ENCODE data around the gene SDHA.
"Not testable (repeated sequence)": the region's sequence is repeated elsewhere in the genome, so short reads cannot be mapped to it uniquely, and the experiment has no call there.

SDHA gene

GRCh38 chr5:263275-263974, 45.3 kb downstream of the SDHA start:
- not testable (repeated sequence) for FAIRE-seq

GRCh38 chr5:264338-264737, 46.2 kb downstream of the SDHA start:
- FAIRE-seq: no peak

GRCh38 chr5:266311-267026, 48.3 kb downstream of the SDHA start:
- not testable (repeated sequence) for FAIRE-seq

GRCh38 chr5:267716-268115, 49.6 kb downstream of the SDHA start:
- no peak for FAIRE-seq

- FAIRE-seq: no peak
These were observed 52.2 kb downstream of the SDHA start for GRCh38 chr5:270340-270739.

GRCh38 chr5:271828-272167, 53.7 kb downstream of the SDHA start:
- not testable (repeated sequence) for FAIRE-seq

- FAIRE-seq: not testable (repeated sequence)
These were observed 55.0 kb downstream of the SDHA start for GRCh38 chr5:273091-273490.

GRCh38 chr5:273491-273890, 55.4 kb downstream of the SDHA start:
- not testable (repeated sequence) for FAIRE-seq

GRCh38 chr5:274346-274745, 56.2 kb downstream of the SDHA start:
- not testable (repeated sequence) for FAIRE-seq

GRCh38 chr5:278646-279045, 60.5 kb downstream of the SDHA start:
- FAIRE-seq: no peak

- FAIRE-seq: not testable (repeated sequence)
These were observed 61.0 kb downstream of the SDHA start for GRCh38 chr5:279051-279665.

- no peak for FAIRE-seq
These were observed 68.0 kb downstream of the SDHA start for GRCh38 chr5:285991-286557.

GRCh38 chr5:290200-290599, 72.1 kb downstream of the SDHA start:
- not testable (repeated sequence) for FAIRE-seq

- FAIRE-seq: not testable (repeated sequence)
These were observed 73.2 kb downstream of the SDHA start for GRCh38 chr5:291345-291744.

GRCh38 chr5:294788-295187, 76.7 kb downstream of the SDHA start:
- FAIRE-seq: not testable (repeated sequence)

GRCh38 chr5:296207-296606, 78.1 kb downstream of the SDHA start:
- FAIRE-seq: not testable (repeated sequence)

- not testable (repeated sequence) for FAIRE-seq
These were observed 78.8 kb downstream of the SDHA start for GRCh38 chr5:296954-297353.

GRCh38 chr5:297448-297847, 79.3 kb downstream of the SDHA start:
- FAIRE-seq: not testable (repeated sequence)

GRCh38 chr5:297991-298736, 80.0 kb downstream of the SDHA start:
- not testable (repeated sequence) for FAIRE-seq

- no peak for FAIRE-seq
These were observed 80.6 kb downstream of the SDHA start for GRCh38 chr5:298737-299125.

GRCh38 chr5:299921-300320, 81.8 kb downstream of the SDHA start:
- FAIRE-seq: not testable (repeated sequence)

- not testable (repeated sequence) for FAIRE-seq
These were observed 82.7 kb downstream of the SDHA start for GRCh38 chr5:300691-301435.

Data from colon (tissue), 2 donors.